Motor neuron (in vitro differentiated cells): ENCODE data around the gene THPO. TPM values are rescaled to one million over a fixed set of nuclear protein-coding genes. Genes with fewer than 3 reads are reported as not detected.

ENCODE experiments used
- ATAC-seq, 8 experiments: fragments of 200-7000 bp; cut with Tn5 transposase; replicated peaks in 6 of 8; 2 replicates each; pipeline ENCODE4 v1.8.0; 2021; ENCODE audit warnings: mild to moderate bottlenecking in 8 of 8, moderate library complexity in 8 of 8
- H3K27ac ChIP-seq, 2 donors: fragments of 250-450 bp; sonication (Bioruptor Pico); 2 replicates each; pipeline ENCODE4 v1.9.0; 2021; ENCODE audit warnings: antibody characterized with exemption in 2 of 2, mild to moderate bottlenecking in 2 of 2, moderate library complexity in 1 of 2
- H3K4me1 ChIP-seq, 2 donors: fragments of 250-450 bp; sonication (Bioruptor Pico); replicated peaks in 1 of 2; 2 replicates each; pipeline ENCODE4 v1.6.1; 2021; ENCODE audit warnings: antibody characterized with exemption in 2 of 2, mild to moderate bottlenecking in 2 of 2, moderate library complexity in 1 of 2
- H3K4me3 ChIP-seq, 5 donors: fragments of 250-450 bp; sonication (Bioruptor Pico); 2 replicates each; pipeline ENCODE4 v1.9.0; 2021; ENCODE audit warnings: antibody characterized with exemption in 5 of 5, mild to moderate bottlenecking in 5 of 5, moderate library complexity in 4 of 5
- WGBS, 10 experiments: fragments of 450-650 bp; shearing (Covaris generic); methylation state at CpG; one replicate each; pipeline ENCODE4 v1.0.0; 2022; 5-methylcytosine and 5-hydroxymethylcytosine counted together
- in situ Hi-C, 9 experiments: fragments of 400-800 bp; cut with MboI; loops; one replicate each; pipeline ENCODE4 v1.15.0; 2021; ENCODE audit warnings: low sequenced_read_pairs in 9 of 9, low pct_unique_long_range_greater_than_20kb in 2 of 9; ENCODE audit not compliant: unreplicated experiment in 9 of 9
- total RNA-seq, 8 experiments: library from RNA; unstranded; fragments of 300-600 nt; gene quantifications; 2 replicates each; pipeline versions ENCODE4 v1.2.3 to v1.2.4, GENCODE V29; 2022

Gene THPO
- total RNA-seq, 8 experiments from 2014 or later = 0.22 to 1.4 (median 0.53) TPM

DNA sequence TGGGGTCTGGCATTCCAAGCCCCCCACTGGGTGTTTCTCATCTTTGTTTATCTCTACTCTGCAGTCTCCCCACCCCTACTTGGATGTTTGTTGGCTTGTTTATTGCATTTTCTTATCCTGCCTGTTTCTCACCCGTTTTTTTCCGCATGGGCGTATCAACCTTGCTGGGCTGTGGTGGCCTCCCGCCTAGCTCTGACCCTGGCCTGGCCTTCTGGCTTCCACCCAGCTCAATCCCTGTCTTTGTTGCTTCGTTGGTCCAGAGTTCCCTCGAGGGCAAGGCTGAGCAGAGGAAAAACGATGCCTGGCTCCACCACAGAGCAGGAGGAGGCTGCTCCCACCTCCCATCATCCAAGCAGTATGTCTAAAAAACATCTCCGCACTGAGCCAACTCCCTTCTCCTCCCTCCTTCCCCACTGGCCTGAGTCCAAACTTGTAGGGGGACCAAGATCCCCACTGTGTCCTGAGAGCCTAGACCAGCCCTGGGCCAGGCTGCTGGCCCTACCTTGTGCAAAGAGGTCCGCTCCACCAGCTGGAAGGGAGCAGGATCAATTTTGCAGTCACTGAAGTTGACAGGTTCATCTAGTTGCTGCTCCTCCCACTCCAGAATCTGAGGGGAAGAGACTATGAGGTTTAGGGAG is 26.4 kb downstream of the THPO start:
- Histone ChIP-seq H3K27ac (no peak overlapping the region), H3K4me3 (no peak overlapping the region), H3K4me1 (no peaks in the 10 kb centered on the region)
- in situ Hi-C loops = loop anchor here in 5 of 9 experiments (25.0 kb wide), 3 partner anchors 186 to 436 kb away; no protein-coding TSS in a partner anchor
- peak in 2 of 8 experiments; percentile 12 to 56 for ATAC-seq
- WGBS, 10 experiments = 47 to 83% (median 51%) methylated on average over 1 to 7 of the region's 9 CpGs; no CpG with 5 or more reads in 3 of the 10 experiments

DNA sequence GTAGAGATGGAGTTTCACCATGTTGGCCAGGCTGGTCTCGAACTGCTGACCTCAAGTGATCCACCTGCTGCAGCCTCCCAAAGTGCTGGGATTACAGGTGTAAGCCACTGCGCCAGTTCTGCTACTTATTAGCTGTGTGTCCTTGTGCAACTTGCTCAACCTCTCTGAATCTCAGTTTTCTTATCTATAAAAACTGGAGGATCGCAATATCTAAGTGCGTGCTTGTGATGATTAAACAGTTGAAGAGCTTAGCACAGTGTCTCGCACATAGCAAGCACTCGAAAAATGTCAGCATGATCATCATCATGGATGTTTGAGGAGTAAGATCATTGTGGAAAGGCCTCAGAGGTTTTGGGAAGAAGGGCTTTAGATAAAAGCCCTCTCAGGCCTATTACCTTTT is 27.4 kb downstream of the THPO start:
- H3K27ac ChIP-seq = no peak overlapping the region
- 87 to 100% (median 100%) methylated on average over 2 to 4 of the region's 6 CpGs; no CpG with 5 or more reads in 3 of the 10 experiments for WGBS, 10 experiments

DNA sequence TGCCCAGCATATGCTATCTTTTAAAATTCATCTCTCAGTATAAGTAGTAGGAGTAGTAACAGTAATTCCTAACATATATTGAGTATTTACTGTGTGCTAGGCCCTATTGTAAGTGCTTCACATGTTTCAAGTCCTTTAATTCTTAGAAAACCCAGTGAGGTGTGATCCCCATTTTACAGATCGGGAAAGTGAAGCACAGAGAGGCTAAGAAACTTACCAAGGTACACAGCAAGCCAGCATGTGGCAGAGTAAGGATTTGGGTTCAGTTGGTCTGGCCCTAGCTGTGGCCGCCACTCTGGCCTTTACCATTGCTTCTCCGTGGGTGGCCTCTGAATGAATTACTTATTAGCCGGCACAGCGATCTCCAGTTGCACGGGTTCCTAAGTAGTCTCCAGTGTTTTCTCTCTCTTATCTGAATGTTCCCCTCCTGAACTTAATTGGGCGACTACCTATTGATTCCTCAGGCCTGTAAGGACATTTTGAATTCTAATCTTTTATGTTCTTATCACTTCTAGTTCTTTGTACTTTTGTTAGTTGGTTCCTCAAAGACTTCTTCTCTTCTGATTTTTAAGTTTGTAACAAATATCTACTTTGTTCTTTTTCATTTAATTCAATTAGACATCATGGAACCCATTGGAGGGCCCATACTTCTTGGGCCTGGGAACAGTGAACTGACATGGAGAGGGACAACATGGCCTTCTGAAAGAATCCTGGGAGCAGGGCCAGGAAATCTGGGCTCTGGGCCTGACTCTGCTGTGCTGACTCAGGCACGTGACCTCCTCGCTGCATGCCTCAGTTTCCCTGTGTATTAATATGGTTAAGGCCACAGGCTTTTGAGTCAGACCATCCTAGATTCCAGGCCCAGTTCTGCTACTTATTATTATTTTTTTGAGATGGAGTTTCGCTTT is 28.2 kb downstream of the THPO start:
- no peak overlapping the region for H3K27ac ChIP-seq
- H3K4me1 ChIP-seq = peaks cover 11 to 15% of the 10 kb centered on the region in 2 donors
- no peak for ATAC-seq
- H3K4me3 ChIP-seq = no peak overlapping the region
- in situ Hi-C loops = loop anchor here in 5 of 9 experiments (25.0 kb wide), 3 partner anchors 187 to 437 kb away; no protein-coding TSS in a partner anchor
- 65 to 100% (median 78%) methylated on average over 2 to 10 of the region's 10 CpGs for WGBS, 10 experiments

More for the DNA sequence above, 27.4 kb downstream of the THPO start:
- Histone ChIP-seq H3K4me1 (peaks cover 3 to 7% of the 10 kb centered on the region in 2 donors), H3K4me3 (no peak overlapping the region)
- ATAC-seq = no peak
- in situ Hi-C loops = loop anchor here in 5 of 9 experiments (25.0 kb wide), 3 partner anchors 187 to 437 kb away; no protein-coding TSS in a partner anchor

GRCh38 chr3:184348057-184348382 is 30.0 kb downstream of the THPO start:
- H3K27ac ChIP-seq = no peak overlapping the region
- H3K4me1 ChIP-seq = peaks cover 12 to 16% of the 10 kb centered on the region in 2 donors
- H3K4me3 ChIP-seq = no peak overlapping the region
- ATAC-seq = peak in 2 of 8 experiments; percentile 7 to 10
- 43 to 100% (median 92%) methylated on average over 1 to 4 of the region's 4 CpGs; no CpG with 5 or more reads in 3 of the 10 experiments for WGBS, 10 experiments
- in situ Hi-C loops = no loop called here

DNA sequence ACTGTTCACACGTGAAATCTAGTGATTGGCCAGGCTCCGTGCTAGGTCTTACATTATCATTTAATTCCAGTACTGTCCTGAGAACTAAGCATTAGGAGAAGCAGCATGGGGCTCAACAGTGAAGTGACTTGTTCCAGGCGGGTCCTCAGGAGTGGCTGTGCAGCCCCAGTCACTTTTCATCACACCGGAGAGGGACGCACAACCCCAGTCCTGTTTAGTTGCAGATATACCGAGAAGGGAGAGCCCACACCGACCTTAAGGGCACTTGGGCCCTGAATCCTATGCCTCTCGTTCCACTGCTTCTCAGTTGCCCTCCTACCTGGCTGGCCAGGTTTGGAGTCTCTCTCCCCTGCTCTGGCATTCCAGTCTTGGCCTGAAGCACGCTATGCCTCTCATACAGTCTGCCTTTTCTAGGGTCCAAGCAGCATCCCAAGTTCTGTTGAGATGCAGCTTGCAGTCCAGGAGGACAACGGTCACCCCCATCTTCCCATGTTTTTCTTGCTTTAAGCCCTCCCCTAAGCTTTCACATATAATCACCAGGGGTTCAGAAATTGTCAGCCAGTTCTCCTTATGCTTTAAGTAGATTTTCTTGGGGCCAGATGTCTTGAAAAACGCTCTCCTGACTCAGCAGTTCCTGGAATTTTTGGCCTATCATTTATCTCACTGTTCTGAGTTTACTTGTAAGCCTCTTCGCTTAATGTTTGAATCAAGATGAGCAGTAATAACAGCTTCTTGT is 30.5 kb downstream of the THPO start:
- no peak overlapping the region for H3K27ac ChIP-seq
- in situ Hi-C loops = no loop called here
- H3K4me1 ChIP-seq = peaks cover 12 to 16% of the 10 kb centered on the region in 2 donors
- no peak overlapping the region for H3K4me3 ChIP-seq
- WGBS, 10 experiments = 20 to 80% (median 67%) methylated on average over 1 to 6 of the region's 12 CpGs
- peak in 1 of 8 experiments; percentile 2 for ATAC-seq

DNA sequence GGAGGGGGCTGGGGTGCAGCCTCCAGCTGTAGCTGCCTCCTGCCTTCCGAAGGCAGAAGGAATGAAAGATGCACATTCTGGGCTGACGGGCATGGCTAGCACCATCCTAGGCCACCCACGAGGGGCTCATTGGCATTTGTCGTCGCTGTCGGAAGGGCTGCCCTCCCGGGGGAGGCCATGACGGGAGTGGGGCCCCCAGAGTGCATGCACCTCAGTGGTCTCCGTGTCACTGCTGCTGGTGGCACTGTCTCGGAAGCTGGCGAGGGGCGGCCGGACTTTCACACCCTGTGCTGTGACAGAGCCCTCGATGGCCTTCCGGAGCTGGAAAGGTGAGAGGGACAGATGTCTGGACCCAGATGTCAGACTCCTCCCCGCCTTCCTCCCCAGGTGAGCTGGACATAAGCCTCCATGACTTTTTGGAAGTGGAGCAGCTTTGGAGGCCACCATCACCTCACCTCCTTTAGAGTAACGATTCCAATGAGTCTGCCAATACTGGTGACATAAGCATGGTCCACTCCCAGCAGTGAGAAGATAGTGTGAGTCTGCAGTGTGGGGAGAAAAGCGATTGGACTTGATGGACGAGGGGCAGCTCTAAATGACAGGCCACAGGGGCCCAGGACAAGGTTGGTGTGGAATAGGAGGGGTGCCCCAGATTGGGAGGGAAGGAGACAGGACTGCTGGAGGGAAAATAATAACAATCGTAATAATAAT is 31.4 kb downstream of the THPO start:
- no peak for ATAC-seq
- H3K27ac ChIP-seq = no peak overlapping the region
- peaks cover 12 to 16% of the 10 kb centered on the region in 2 donors for H3K4me1 ChIP-seq
- WGBS, 10 experiments = 70 to 100% (median 96%) methylated on average over 1 to 14 of the region's 20 CpGs
- in situ Hi-C loops = no loop called here
- H3K4me3 ChIP-seq = no peak overlapping the region

DNA sequence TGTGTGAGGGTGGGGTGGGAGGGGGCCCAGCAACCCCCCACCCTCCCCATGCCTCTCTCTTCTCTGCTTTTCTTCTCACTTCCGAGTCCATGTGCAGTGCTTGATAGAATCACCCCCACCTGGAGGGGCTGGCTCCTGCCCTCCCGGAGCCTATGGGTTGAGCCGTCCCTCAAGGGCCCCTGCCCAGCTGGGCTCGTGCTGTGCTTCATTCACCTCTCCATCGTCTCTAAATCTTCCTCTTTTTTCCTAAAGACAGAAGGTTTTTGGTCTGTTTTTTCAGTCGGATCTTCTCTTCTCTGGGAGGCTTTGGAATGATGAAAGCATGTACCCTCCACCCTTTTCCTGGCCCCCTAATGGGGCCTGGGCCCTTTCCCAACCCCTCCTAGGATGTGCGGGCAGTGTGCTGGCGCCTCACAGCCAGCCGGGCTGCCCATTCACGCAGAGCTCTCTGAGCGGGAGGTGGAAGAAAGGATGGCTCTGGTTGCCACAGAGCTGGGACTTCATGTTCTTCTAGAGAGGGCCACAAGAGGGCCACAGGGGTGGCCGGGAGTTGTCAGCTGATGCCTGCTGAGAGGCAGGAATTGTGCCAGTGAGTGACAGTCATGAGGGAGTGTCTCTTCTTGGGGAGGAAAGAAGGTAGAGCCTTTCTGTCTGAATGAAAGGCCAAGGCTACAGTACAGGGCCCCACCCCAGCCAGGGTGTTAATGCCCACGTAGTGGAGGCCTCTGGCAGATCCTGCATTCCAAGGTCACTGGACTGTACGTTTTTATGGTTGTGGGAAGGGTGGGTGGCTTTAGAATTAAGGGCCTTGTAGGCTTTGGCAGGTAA is 32.5 kb downstream of the THPO start:
- WGBS, 10 experiments = 0 to 38% (median 17%) methylated on average over 1 to 11 of the region's 14 CpGs; no CpG with 5 or more reads in 1 of the 10 experiments

GRCh38 chr3:184344579-184345316 is 33.3 kb downstream of the THPO start:
- peaks cover 16 to 20% of the 10 kb centered on the region in 2 donors for H3K4me1 ChIP-seq
- peak in 5 of 8 experiments; percentile 12 to 41 (median 18) for ATAC-seq
- 80% methylated on average over 3 of the region's 24 CpGs; no CpG with 5 or more reads in 9 of the 10 experiments for WGBS, 10 experiments
- in situ Hi-C loops = no loop called here
- H3K27ac ChIP-seq = peak overlapping the region in 1 of 2 donors; percentile 49
- no peak overlapping the region for H3K4me3 ChIP-seq

More for the DNA sequence above, 32.5 kb downstream of the THPO start:
- in situ Hi-C loops = no loop called here
- peak; percentile 83 to 93 (median 90) for ATAC-seq
- peaks cover 12 to 16% of the 10 kb centered on the region in 2 donors for H3K4me1 ChIP-seq
- peak overlapping the region in 1 of 2 donors; percentile 49 for H3K27ac ChIP-seq
- no peak overlapping the region for H3K4me3 ChIP-seq

- WGBS, 10 experiments = 20 to 80% (median 80%) methylated on average over 1 to 2 of the region's 5 CpGs; no CpG with 5 or more reads in 6 of the 10 experiments
- Histone ChIP-seq H3K4me3 (no peak overlapping the region), H3K4me1 (peaks cover 23 to 30% of the 10 kb centered on the region in 2 donors), H3K27ac (no peak overlapping the region)
- ATAC-seq = no peak
- in situ Hi-C loops = no loop called here
These were observed 34.7 kb downstream of the THPO start for GRCh38 chr3:184343200-184343876.

GRCh38 chr3:184341925-184342324 is 36.1 kb downstream of the THPO start:
- no peak for ATAC-seq
- WGBS, 10 experiments = 65 to 100% (median 93%) methylated on average over 1 to 6 of the region's 7 CpGs; no CpG with 5 or more reads in 4 of the 10 experiments

More at GRCh38 chr3:184341925-184342324, 36.1 kb downstream of the THPO start:
- Histone ChIP-seq H3K27ac (no peak overlapping the region), H3K4me3 (no peak overlapping the region), H3K4me1 (peaks cover 37 to 43% of the 10 kb centered on the region in 2 donors)
- in situ Hi-C loops = no loop called here
